HEK293T (cell line): ENCODE measurements around the gene LUZP2.

Source experiments
- CTCF ChIA-PET: fragments of 350-600 bp; formaldehyde crosslinking; extraction: SDS; loops from one replicate; lab custom pipeline; 2021; ENCODE audit warnings: antibody characterized with exemption, inconsistent platforms; lab: Yijun Ruan, JAX
- POLR2A ChIA-PET: fragments of 350-600 bp; formaldehyde crosslinking; extraction: SDS; loops from one replicate; lab custom pipeline; 2020; ENCODE audit warnings: antibody characterized with exemption, inconsistent platforms; lab: Yijun Ruan, JAX
- DNase-seq: peaks from one replicate; pipeline ENCODE4 v3.0.0; 2012; ENCODE audit warnings: mixed read lengths; ENCODE audit errors: extremely low spot score
- ARNT ChIP-seq: fragments of 450-650 bp; IDR thresholded peaks from 2 replicates; pipeline ENCODE4 v1.6.1; 2017; ENCODE audit warnings: mild to moderate bottlenecking
- BHLHE40 ChIP-seq: fragments of 450-650 bp; IDR thresholded peaks from 2 replicates; pipeline ENCODE4 v1.6.1; 2016; ENCODE audit warnings: mild to moderate bottlenecking, moderate library complexity, borderline replicate concordance
- CTBP1 ChIP-seq: fragments of 450-650 bp; IDR thresholded peaks from 2 replicates; pipeline ENCODE4 v1.6.1; 2016; ENCODE audit warnings: borderline replicate concordance
- ELF4 ChIP-seq: fragments of 450-650 bp; IDR thresholded peaks from 2 replicates; pipeline ENCODE4 v1.6.1; 2017; ENCODE audit warnings: antibody characterized with exemption
- FOXA1 ChIP-seq: fragments of 450-650 bp; IDR thresholded peaks from 2 replicates; pipeline ENCODE4 v1.6.1; 2016; ENCODE audit warnings: mild to moderate bottlenecking
- FOXK2 ChIP-seq: fragments of 450-650 bp; IDR thresholded peaks from 2 replicates; pipeline ENCODE4 v1.6.1; 2016; ENCODE audit warnings: mild to moderate bottlenecking
- FOXM1 ChIP-seq: fragments of 450-650 bp; IDR thresholded peaks from 2 replicates; pipeline ENCODE4 v1.6.1; 2017; ENCODE audit warnings: mild to moderate bottlenecking, borderline replicate concordance
- HDGF ChIP-seq: fragments of 450-650 bp; IDR thresholded peaks from 2 replicates; pipeline ENCODE4 v1.6.1; 2017; ENCODE audit warnings: antibody characterized with exemption, borderline replicate concordance
- L3MBTL2 ChIP-seq: fragments of 450-650 bp; conservative IDR thresholded peaks from 2 replicates; pipeline ENCODE4 v1.6.1; 2016; ENCODE audit warnings: mild to moderate bottlenecking
- LEF1 ChIP-seq: fragments of 450-650 bp; IDR thresholded peaks from 2 replicates; pipeline ENCODE4 v1.6.1; 2017; ENCODE audit warnings: mild to moderate bottlenecking, borderline replicate concordance
- NFRKB ChIP-seq: fragments of 450-650 bp; IDR thresholded peaks from 2 replicates; pipeline ENCODE4 v1.6.1; 2016; ENCODE audit warnings: mild to moderate bottlenecking, moderate library complexity
- SP1 ChIP-seq: fragments of 450-650 bp; IDR thresholded peaks from 2 replicates; pipeline ENCODE4 v1.6.1; 2017
- SUZ12 ChIP-seq: fragments of 450-650 bp; IDR thresholded peaks from 2 replicates; pipeline ENCODE4 v1.6.1; 2016; ENCODE audit warnings: mild to moderate bottlenecking
- TARDBP ChIP-seq: fragments of 450-650 bp; IDR thresholded peaks from 2 replicates; pipeline ENCODE4 v1.6.1; 2016
- ZNF384 ChIP-seq: fragments of 450-650 bp; IDR thresholded peaks from 2 replicates; pipeline ENCODE4 v1.6.1; 2016
- TF ChIP-seq, protein P1 (sequence below): fragments of 450-650 bp; IDR thresholded peaks from 2 replicates; pipeline ENCODE4 v1.6.1; 2016

Gene LUZP2

DNA sequence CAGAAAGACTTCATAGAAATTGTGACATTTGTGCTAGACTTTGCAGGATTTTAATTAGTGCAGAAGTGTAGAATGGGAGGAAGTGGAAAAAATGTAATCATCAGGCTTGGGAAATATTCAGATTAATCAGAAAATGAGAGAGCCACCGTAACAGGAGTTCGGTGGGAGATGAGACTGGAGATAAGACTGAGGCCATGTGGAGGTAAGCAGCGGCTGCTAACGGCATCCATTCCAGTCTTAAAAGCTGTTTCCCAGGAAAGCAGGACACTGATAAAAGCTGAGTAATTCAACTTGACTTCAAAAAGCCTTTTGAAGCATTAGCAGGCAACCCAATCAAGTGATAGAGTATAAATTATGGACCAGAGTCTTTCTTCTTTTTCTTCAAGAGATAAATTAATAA lies 369.9 kb downstream of the LUZP2 start:
- TF ChIP-seq ELF4 (no peak), LEF1 (no peak), SUZ12 (no peak), CTBP1 (no peak), NFRKB (no peak), SP1 (no peak), TARDBP (no peak), L3MBTL2 (no peak), ARNT (no peak), FOXM1 (no peak), FOXK2 (no peak), FOXA1 (no peak), HDGF (no peak), ZNF384 (no peak), BHLHE40 (no peak)
- TF ChIP-seq, protein P1, sequence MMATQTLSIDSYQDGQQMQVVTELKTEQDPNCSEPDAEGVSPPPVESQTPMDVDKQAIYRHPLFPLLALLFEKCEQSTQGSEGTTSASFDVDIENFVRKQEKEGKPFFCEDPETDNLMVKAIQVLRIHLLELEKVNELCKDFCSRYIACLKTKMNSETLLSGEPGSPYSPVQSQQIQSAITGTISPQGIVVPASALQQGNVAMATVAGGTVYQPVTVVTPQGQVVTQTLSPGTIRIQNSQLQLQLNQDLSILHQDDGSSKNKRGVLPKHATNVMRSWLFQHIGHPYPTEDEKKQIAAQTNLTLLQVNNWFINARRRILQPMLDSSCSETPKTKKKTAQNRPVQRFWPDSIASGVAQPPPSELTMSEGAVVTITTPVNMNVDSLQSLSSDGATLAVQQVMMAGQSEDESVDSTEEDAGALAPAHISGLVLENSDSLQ, result no peak
- ChIA-PET CTCF (no interaction called here), POLR2A (no interaction called here)
- no peak for DNase-seq

DNA sequence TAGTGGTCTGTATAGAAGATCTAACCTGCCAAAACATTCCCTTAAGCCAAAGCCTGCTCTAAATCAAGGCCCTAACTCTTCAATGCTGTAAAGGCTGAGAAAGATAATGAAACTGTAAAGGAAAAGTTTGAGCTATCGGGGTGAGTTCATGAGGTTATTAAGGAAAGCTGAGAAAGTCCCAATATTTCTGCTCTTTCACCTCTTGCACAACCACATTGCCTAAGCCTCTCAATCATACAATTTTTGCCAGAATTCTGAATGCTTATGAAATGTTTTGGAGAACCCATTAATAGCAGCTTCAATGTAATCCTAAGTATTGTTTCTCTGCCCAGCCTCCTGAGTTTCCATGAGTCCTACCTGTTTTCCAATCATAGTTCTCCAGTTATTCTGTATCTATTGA lies 373.2 kb downstream of the LUZP2 start:
- TF ChIP-seq SUZ12 (no peak), ZNF384 (no peak), FOXA1 (no peak), FOXM1 (no peak), HDGF (no peak), FOXK2 (no peak), SP1 (no peak), ELF4 (no peak), NFRKB (no peak), L3MBTL2 (no peak), TARDBP (no peak), CTBP1 (no peak), BHLHE40 (no peak), ARNT (no peak), LEF1 (no peak)
- TF ChIP-seq, protein P1, result no peak
- ChIA-PET POLR2A (no interaction called here), CTCF (no interaction called here)
- DNase-seq, result no peak

DNA sequence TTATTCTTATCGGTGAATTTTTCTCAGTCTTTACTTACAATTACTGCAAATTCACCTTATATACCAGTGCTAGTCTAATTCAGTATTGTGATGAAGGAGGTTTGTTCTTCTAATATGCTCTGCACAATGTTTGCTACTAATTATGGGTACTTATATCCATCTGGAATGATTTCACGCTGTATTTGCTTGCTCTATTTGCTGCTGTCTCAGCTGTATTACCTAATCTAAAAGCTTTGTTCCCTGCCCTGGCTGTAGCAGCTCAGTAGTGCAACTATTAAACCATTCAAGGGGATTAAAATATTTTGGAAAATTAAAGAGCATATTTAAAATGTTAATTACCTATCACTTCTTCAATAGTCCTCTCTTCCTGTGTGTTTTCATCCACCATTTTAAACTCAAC lies 375.3 kb downstream of the LUZP2 start:
- POLR2A ChIA-PET, result no interaction called here
- TF ChIP-seq ZNF384 (no peak), NFRKB (no peak), LEF1 (no peak), ELF4 (no peak), HDGF (no peak), CTBP1 (no peak), FOXA1 (no peak), SP1 (no peak), L3MBTL2 (no peak), TARDBP (no peak), FOXK2 (no peak), BHLHE40 (no peak), FOXM1 (no peak), SUZ12 (no peak)
- TF ChIP-seq, protein P1, result no peak
- CTCF ChIA-PET, result no interaction called here
- DNase-seq, result no peak

DNA sequence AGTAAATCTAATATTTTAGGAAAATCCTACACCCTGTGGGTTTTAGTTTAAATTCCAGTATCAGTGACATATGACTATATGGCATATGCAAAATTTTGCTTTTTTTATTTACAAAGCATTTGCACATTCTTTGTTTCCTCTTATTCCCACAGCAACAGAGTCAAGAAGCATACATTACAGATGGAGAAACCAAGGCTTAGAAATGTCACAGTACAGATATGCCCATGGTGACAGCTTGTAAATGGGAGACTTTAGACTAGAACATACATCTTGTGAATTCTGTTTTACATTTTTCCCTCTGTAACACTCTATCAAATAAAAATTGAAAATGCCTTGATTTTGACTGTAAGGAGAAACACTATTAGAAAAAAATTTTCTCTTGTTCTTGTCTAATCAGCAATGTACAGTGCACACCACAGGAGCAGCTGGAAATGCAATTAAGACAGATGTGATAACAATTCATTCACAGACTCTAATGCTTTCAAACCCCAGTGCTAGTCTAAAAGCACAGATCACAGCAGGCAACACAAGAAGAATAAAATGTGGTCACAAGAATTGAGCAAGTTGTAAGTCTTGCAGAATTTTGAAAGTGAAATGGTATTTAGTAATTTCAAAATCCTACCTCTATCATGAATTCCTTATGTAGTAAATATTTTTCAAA lies 375.9 kb downstream of the LUZP2 start:
- ChIA-PET POLR2A (no interaction called here), CTCF (no interaction called here)
- TF ChIP-seq FOXM1 (no peak), FOXK2 (no peak), ZNF384 (no peak), L3MBTL2 (no peak), FOXA1 (no peak), ELF4 (no peak), CTBP1 (no peak), TARDBP (no peak), LEF1 (no peak), SP1 (no peak), BHLHE40 (no peak), HDGF (no peak), NFRKB (no peak), SUZ12 (no peak), ARNT (no peak)
- TF ChIP-seq, protein P1, result no peak
- no peak for DNase-seq

DNA sequence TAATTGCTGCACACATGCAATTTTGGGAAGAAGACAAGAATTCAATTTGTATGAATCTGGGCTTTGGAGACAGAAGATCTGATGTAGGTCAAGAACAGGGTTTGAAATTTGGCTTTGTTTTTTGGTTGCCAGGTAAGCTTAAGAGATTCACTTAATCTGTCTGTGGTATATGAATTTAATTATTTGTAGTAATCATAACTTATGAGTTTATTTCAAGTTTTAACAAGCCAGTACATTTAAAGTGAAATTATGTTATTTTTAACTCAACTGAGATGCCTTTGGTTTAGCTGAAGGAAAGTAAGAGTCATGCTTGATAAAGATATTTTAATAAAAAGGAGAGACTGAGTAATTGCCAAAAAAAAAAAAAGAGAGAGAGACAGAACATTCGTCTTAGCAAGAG lies 384.1 kb downstream of the LUZP2 start:
- TF ChIP-seq TARDBP (no peak), ZNF384 (no peak), HDGF (no peak), LEF1 (no peak), ELF4 (no peak), L3MBTL2 (no peak), FOXM1 (no peak)
- ChIA-PET CTCF (no interaction called here), POLR2A (no interaction called here)
- no peak for DNase-seq
